Spinal cord (tissue), 10 donors: ENCODE results near the gene TMEM63B. TPM values are rescaled to one million over a fixed set of nuclear protein-coding genes. Genes with fewer than 3 reads are reported as not detected.
"Not testable (repeated sequence)": the region's sequence is repeated elsewhere in the genome, so short reads cannot be mapped to it uniquely, and the experiment has no call there.

Source experiments
- DNase-seq, 6 donors: peaks; one replicate each; pipeline versions ENCODE4 v3.0.0 to v3.0.0-alpha.2; 2013 to 2015; ENCODE audit warnings: low spot score in 6 of 6, low read depth in 4 of 6
- H3K27ac ChIP-seq: one replicate; pipeline ENCODE4 v1.5.1; 2013; ENCODE audit warnings: low read depth, low read length, control low read depth
- H3K27me3 ChIP-seq: one replicate; pipeline ENCODE4 v1.6.1; 2013; ENCODE audit warnings: low read length; ENCODE audit not compliant: control insufficient read depth, insufficient read depth
- H3K36me3 ChIP-seq: one replicate; pipeline ENCODE4 v1.6.1; 2013; ENCODE audit warnings: low read length; ENCODE audit not compliant: control insufficient read depth, insufficient read depth
- H3K4me1 ChIP-seq: one replicate; pipeline ENCODE4 v1.6.1; 2013; ENCODE audit warnings: low read length; ENCODE audit not compliant: control insufficient read depth, insufficient read depth
- H3K4me3 ChIP-seq: one replicate; pipeline ENCODE4 v1.5.1; 2013; ENCODE audit warnings: low read depth, low read length, control low read depth
- H3K9me3 ChIP-seq: one replicate; pipeline ENCODE4 v1.6.1; 2013; ENCODE audit warnings: low read length; ENCODE audit not compliant: control insufficient read depth, insufficient read depth
- WGBS: methylation state at CpG from one replicate; pipeline ENCODE4 v1.1.5; 2013; ENCODE audit warnings: missing lambda C conversion rate; ENCODE audit not compliant: insufficient coverage; 5-methylcytosine and 5-hydroxymethylcytosine counted together
- polyA plus RNA-seq, 2 donors: library from polyadenylated mRNA; unstranded; fragments of 120-200 nt; gene quantifications; one replicate each; pipeline ENCODE4 v1.2.1, GENCODE V29; 2013; ENCODE audit not compliant: insufficient read length in 2 of 2
- total RNA-seq, 2 donors: library from RNA; depleted of rRNA in 1 of 2; stranded (reverse); fragments of 120-200 nt in 1 of 2; fragments of >200 nt in 1 of 2; gene quantifications; one replicate each; pipeline versions ENCODE4 v1.2.3 to v1.2.4, GENCODE V29; 2013 to 2014
- donor health status: healthy.

The TMEM63B gene
- total and polyA plus RNA-seq, 4 donors = 29.2 to 104 (median 67.0) TPM

- WGBS = 67% methylated on average over 6 of the region's 6 CpGs
- Histone ChIP-seq H3K4me1 (peaks cover 11% of the 10 kb centered on the region), H3K27me3 (no peaks in the 10 kb centered on the region), H3K36me3 (peaks cover 83% of the 10 kb centered on the region), H3K4me3 (no peak overlapping the region), H3K27ac (no peak overlapping the region), H3K9me3 (no peaks in the 10 kb centered on the region)
- DNase-seq = no peak
These were observed 11.5 kb downstream of the TMEM63B start for GRCh38 chr6:44138717-44139350.

- WGBS = 91% methylated on average over 9 of the region's 10 CpGs
- Histone ChIP-seq H3K4me3 (no peak overlapping the region), H3K27me3 (no peaks in the 10 kb centered on the region), H3K9me3 (no peaks in the 10 kb centered on the region), H3K4me1 (peaks cover 11% of the 10 kb centered on the region), H3K27ac (no peak overlapping the region), H3K36me3 (peaks cover 80% of the 10 kb centered on the region)
- no peak for DNase-seq
These were observed 12.0 kb downstream of the TMEM63B start for GRCh38 chr6:44139351-44139743.

GRCh38 chr6:44142835-44143234, 15.5 kb downstream of the TMEM63B start:
- peaks cover 75% of the 10 kb centered on the region for H3K36me3 ChIP-seq
- no peaks in the 10 kb centered on the region for H3K27me3 ChIP-seq
- 100% methylated on average over 1 of the region's 1 CpG for WGBS
- H3K4me1 ChIP-seq = no peaks in the 10 kb centered on the region
- no peak for DNase-seq
- H3K4me3 ChIP-seq = no peak overlapping the region
- H3K9me3 ChIP-seq = no peaks in the 10 kb centered on the region
- H3K27ac ChIP-seq = no peak overlapping the region

- no CpG with 5 or more reads among the region's 1 CpG for WGBS
- no peaks in the 10 kb centered on the region for H3K9me3 ChIP-seq
- H3K36me3 ChIP-seq = peaks cover 77% of the 10 kb centered on the region
- no peaks in the 10 kb centered on the region for H3K27me3 ChIP-seq
- no peak for DNase-seq
- no peaks in the 10 kb centered on the region for H3K4me1 ChIP-seq
- no peak overlapping the region for H3K4me3 ChIP-seq
- H3K27ac ChIP-seq = no peak overlapping the region
These were observed 16.4 kb downstream of the TMEM63B start for GRCh38 chr6:44143731-44144130.

GRCh38 chr6:44144536-44144935, 17.2 kb downstream of the TMEM63B start:
- H3K4me1 ChIP-seq, H3K27me3 ChIP-seq, H3K9me3 ChIP-seq, DNase-seq, H3K27ac ChIP-seq, H3K4me3 ChIP-seq: not testable (repeated sequence)
- peaks cover 77% of the 10 kb centered on the region for H3K36me3 ChIP-seq
- 96% methylated on average over 3 of the region's 3 CpGs for WGBS

- no peak overlapping the region for H3K4me3 ChIP-seq
- no peak for DNase-seq
- no peaks in the 10 kb centered on the region for H3K27me3 ChIP-seq
- no peak overlapping the region for H3K27ac ChIP-seq
- peaks cover 75% of the 10 kb centered on the region for H3K36me3 ChIP-seq
- no peaks in the 10 kb centered on the region for H3K4me1 ChIP-seq
- no peaks in the 10 kb centered on the region for H3K9me3 ChIP-seq
These were observed 18.5 kb downstream of the TMEM63B start for GRCh38 chr6:44145839-44146238.

GRCh38 chr6:44146685-44147084, 19.3 kb downstream of the TMEM63B start:
- Histone ChIP-seq H3K27me3 (no peaks in the 10 kb centered on the region), H3K4me3 (no peak overlapping the region), H3K4me1 (peaks cover 2% of the 10 kb centered on the region), H3K9me3 (no peaks in the 10 kb centered on the region), H3K27ac (no peak overlapping the region), H3K36me3 (peaks cover 69% of the 10 kb centered on the region)
- WGBS = 93% methylated on average over 3 of the region's 10 CpGs
- no peak for DNase-seq

- Histone ChIP-seq H3K27ac (no peak overlapping the region), H3K4me1 (peaks cover 3% of the 10 kb centered on the region), H3K36me3 (peaks cover 70% of the 10 kb centered on the region), H3K27me3 (no peaks in the 10 kb centered on the region), H3K4me3 (no peak overlapping the region), H3K9me3 (no peaks in the 10 kb centered on the region)
- no peak for DNase-seq
- 92% methylated on average over 7 of the region's 7 CpGs for WGBS
These were observed 19.9 kb downstream of the TMEM63B start for GRCh38 chr6:44147256-44147655.

GRCh38 chr6:44148306-44148705, 21.0 kb downstream of the TMEM63B start:
- Histone ChIP-seq H3K4me3 (no peak overlapping the region), H3K27ac (no peak overlapping the region), H3K4me1 (peaks cover 3% of the 10 kb centered on the region), H3K36me3 (peaks cover 72% of the 10 kb centered on the region), H3K27me3 (no peaks in the 10 kb centered on the region), H3K9me3 (no peaks in the 10 kb centered on the region)
- no peak for DNase-seq
- 91% methylated on average over 9 of the region's 9 CpGs for WGBS

- H3K9me3 ChIP-seq = no peaks in the 10 kb centered on the region
- peaks cover 3% of the 10 kb centered on the region for H3K4me1 ChIP-seq
- H3K27me3 ChIP-seq = no peaks in the 10 kb centered on the region
- H3K27ac ChIP-seq = no peak overlapping the region
- H3K4me3 ChIP-seq = no peak overlapping the region
- no peak for DNase-seq
- 89% methylated on average over 4 of the region's 7 CpGs for WGBS
- H3K36me3 ChIP-seq = peaks cover 84% of the 10 kb centered on the region
These were observed 22.1 kb downstream of the TMEM63B start for GRCh38 chr6:44149369-44150012.
